Thoracic aorta (tissue), 2 donors: ENCODE data around the gene ATAD3A. TPM values are rescaled to one million over a fixed set of nuclear protein-coding genes. Genes with fewer than 3 reads are reported as not detected.
"Not testable (repeated sequence)": the region's sequence is repeated elsewhere in the genome, so short reads cannot be mapped to it uniquely, and the experiment has no call there.

Source experiments
- ATAC-seq: fragments of 150-250 bp; one replicate; pipeline ENCODE4 v1.8.0; 2017; ENCODE audit warnings: low read depth; ENCODE audit not compliant: insufficient number of reproducible peaks, low FRiP score
- DNase-seq: peaks from one replicate; pipeline ENCODE4 v3.0.0-alpha.2; 2020; ENCODE audit warnings: low spot score
- H3K27ac ChIP-seq, 2 donors: fragments of 200-600 bp; sonication (generic); 1 replicate in 1 of 2; 2 replicates in 1 of 2; pipeline ENCODE4 v1.5.1; 2016; ENCODE audit warnings: mild to moderate bottlenecking in 2 of 2, moderate library complexity in 2 of 2
- H3K27me3 ChIP-seq: fragments of 200-600 bp; sonication (generic); replicated peaks from 2 replicates; pipeline ENCODE4 v1.6.0; 2016; ENCODE audit warnings: mild to moderate bottlenecking; ENCODE audit not compliant: insufficient read depth
- H3K36me3 ChIP-seq: fragments of 200-600 bp; sonication (generic); one replicate; pipeline ENCODE4 v1.5.1; 2016
- H3K4me1 ChIP-seq, 2 donors: fragments of 200-600 bp; sonication (generic); 1 replicate in 1 of 2; 2 replicates in 1 of 2; pipeline versions ENCODE4 v1.5.1 to v1.6.0; 2016; ENCODE audit warnings: low read depth in 2 of 2, mild to moderate bottlenecking in 1 of 2; ENCODE audit not compliant: control insufficient read depth in 1 of 2
- H3K4me3 ChIP-seq: fragments of 200-600 bp; sonication (generic); 2 replicates; pipeline ENCODE4 v1.5.1; 2016; ENCODE audit warnings: mild to moderate bottlenecking
- H3K9me3 ChIP-seq: fragments of 200-600 bp; sonication (generic); 2 replicates; pipeline ENCODE4 v1.5.1; 2016
- total RNA-seq, 2 donors: library from RNA; depleted of rRNA; stranded (reverse); fragments of >200 nt; gene quantifications; one replicate each; pipeline versions ENCODE4 v1.1.0 to v1.2.3, GENCODE V29; 2016
- TF ChIP-seq, protein P1 (sequence below): fragments of 200-600 bp; sonication (generic); IDR thresholded peaks from one replicate; pipeline ENCODE4 v1.5.1; 2019; ENCODE audit warnings: antibody characterized with exemption

Gene ATAD3A
- 10 to 100 TPM; 16.7 to 17.6 TPM for total RNA-seq

DNA sequence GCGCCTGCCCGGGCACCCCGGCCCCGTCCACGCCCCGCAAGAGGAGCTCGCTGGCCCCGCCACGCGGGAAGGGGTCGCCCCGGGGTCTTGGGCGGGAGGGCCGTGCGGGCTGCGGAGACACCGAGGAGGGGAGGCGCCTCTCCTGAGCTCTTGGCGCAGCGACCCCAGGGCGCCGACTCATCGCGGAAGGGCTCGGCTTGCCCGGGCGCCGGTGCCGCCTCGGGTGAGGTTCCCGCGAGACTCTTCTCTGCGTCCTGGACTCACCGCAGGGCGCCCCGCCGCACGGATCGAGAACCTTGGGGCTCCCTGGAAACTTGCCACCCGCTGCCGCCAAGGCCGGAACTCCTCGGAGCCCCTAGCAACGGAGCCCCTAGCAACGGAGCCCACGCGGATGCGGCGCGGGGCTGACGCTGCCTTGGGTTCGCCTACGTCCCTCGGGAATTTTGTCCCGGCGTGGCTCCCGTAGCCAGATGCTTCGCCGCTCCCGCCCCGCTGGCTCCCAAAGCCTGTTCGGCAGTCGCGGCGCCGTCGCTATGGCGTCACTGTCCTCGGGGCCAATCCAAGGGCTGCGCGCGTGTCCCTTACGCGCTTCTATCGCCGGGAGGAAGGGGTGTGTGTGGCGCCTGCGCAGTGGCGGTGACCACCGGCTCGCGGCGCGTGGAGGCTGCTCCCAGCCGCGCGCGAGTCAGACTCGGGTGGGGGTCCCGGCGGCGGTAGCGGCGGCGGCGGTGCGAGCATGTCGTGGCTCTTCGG lies at the start of gene ATAD3A:
ATAD3A (plus strand) TSS at position 630 of the 753 bp plus-strand sequence; CDS start at position 737, 107 bp downstream.
- peak within 1 kb of the TSS; percentile 76 for H3K4me3 ChIP-seq
- H3K27me3 ChIP-seq = no peaks in the 10 kb centered on the region
- DNase-seq (peak; percentile 89), ATAC-seq (peak; percentile 86)
- H3K36me3 ChIP-seq = no peaks in the 10 kb centered on the region
- H3K4me1 ChIP-seq = peaks cover 2 to 10% of the 10 kb centered on the region in 2 donors
- TF ChIP-seq, protein P1, sequence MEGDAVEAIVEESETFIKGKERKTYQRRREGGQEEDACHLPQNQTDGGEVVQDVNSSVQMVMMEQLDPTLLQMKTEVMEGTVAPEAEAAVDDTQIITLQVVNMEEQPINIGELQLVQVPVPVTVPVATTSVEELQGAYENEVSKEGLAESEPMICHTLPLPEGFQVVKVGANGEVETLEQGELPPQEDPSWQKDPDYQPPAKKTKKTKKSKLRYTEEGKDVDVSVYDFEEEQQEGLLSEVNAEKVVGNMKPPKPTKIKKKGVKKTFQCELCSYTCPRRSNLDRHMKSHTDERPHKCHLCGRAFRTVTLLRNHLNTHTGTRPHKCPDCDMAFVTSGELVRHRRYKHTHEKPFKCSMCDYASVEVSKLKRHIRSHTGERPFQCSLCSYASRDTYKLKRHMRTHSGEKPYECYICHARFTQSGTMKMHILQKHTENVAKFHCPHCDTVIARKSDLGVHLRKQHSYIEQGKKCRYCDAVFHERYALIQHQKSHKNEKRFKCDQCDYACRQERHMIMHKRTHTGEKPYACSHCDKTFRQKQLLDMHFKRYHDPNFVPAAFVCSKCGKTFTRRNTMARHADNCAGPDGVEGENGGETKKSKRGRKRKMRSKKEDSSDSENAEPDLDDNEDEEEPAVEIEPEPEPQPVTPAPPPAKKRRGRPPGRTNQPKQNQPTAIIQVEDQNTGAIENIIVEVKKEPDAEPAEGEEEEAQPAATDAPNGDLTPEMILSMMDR = no peak
- H3K9me3 ChIP-seq = no peaks in the 10 kb centered on the region
- peak within 1 kb of the TSS; percentile 70 to 84 for H3K27ac ChIP-seq

DNA sequence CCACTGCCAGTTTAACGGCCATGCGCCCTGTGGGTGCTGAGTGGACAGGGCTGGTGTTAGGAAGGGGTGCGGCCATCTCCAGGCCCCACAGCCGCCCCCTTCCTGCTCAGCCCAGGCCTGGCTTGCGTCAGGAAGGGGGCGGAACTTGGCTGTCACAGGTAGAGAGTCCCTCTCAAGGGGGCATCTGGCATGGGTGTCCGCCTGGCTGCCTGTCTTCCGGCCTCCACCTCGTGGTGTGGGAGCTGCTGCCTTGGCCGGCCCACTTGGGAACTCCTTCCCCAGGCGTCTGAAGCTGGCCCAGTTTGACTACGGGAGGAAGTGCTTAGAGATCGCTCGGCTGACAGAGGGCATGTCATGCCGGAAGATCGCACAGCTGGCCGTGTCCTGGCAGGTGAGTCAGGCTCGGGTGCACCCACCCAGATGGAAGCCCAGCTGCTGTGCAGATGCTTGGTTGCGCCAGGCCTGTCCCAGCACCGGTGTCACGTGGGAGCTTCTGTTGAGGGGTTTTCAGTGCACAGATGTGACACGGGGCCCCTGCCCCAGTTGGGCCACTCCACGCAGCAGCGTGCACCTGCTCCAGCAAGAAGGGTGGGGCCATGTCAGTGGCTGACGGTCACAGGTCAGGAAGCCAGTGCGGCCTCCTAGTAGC lies 49.5 kb upstream of the ATAD3A start:
- ATAC-seq (no peak), DNase-seq (no peak)
- Histone ChIP-seq H3K4me3 (no peak overlapping the region), H3K9me3 (no peaks in the 10 kb centered on the region), H3K36me3 (no peaks in the 10 kb centered on the region), H3K4me1 (no peaks in the 10 kb centered on the region), H3K27ac (no peak overlapping the region), H3K27me3 (no peaks in the 10 kb centered on the region)
- TF ChIP-seq, protein P1 = no peak

DNA sequence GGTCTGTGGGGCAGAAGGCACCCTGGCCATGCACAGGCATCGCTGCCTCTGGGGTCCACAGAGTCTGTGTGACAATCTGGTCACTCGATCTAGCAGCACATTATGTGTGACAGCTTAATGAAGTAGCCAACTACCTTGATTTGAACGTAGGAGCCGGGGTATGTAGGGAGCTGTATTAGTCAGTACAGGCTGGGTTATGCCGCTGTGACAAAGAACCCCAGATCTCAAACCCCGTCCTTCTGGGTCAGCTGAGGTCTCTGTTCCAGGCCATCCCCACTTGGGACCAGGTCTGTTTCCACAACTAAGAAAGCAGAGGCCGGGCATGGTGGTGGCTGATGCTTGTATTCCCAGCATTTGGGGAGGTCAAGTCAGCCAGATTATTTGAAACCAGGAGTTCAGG lies 48.6 kb upstream of the ATAD3A start:
- Histone ChIP-seq H3K9me3 (no peaks in the 10 kb centered on the region), H3K36me3 (no peaks in the 10 kb centered on the region), H3K27me3 (no peaks in the 10 kb centered on the region), H3K27ac (no peak overlapping the region), H3K4me1 (no peaks in the 10 kb centered on the region), H3K4me3 (no peak overlapping the region)
- ATAC-seq = no peak
- no peak for DNase-seq
- TF ChIP-seq, protein P1 = no peak

DNA sequence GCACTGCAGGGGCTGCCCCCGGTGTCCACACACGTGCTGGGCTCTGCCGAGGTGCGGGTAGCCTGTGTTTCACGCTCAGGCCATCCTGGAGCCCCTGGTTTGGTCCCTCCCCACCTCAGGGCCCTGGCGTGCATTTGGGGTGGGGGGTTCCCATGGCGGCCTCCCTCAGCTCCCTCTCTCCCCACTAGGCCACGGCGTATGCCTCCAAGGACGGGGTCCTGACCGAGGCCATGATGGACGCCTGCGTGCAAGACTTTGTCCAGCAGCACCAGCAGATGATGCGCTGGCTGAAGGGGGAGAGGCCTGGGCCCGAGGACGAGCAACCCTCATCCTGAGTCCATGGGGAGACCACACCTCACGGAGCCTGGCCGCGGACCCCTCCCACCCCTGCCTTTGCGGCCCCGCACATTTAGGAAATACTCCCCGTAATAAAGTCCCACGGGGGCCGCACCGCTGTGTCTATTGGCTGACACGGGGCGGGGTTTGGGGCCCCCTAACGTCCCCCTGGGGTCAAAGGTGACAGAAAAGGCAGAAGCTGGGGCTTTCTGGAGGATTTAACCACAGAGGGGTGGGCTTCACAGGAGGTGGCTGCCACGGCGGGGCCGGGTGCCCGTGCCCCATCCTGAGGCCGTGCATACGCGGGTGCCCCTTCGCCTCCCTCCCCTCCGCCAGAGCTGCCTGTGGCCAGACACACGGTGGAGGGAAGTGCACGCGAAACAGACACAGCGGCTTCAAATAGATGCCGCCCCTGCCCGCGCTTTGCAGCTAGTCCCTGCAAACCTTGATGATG lies 43.6 kb upstream of the ATAD3A start:
- H3K27me3 ChIP-seq, H3K27ac ChIP-seq, ATAC-seq, H3K9me3 ChIP-seq, H3K36me3 ChIP-seq, DNase-seq, H3K4me3 ChIP-seq: not testable (repeated sequence)
- H3K4me1 ChIP-seq = peaks cover 11 to 13% of the 10 kb centered on the region in 2 donors

DNA sequence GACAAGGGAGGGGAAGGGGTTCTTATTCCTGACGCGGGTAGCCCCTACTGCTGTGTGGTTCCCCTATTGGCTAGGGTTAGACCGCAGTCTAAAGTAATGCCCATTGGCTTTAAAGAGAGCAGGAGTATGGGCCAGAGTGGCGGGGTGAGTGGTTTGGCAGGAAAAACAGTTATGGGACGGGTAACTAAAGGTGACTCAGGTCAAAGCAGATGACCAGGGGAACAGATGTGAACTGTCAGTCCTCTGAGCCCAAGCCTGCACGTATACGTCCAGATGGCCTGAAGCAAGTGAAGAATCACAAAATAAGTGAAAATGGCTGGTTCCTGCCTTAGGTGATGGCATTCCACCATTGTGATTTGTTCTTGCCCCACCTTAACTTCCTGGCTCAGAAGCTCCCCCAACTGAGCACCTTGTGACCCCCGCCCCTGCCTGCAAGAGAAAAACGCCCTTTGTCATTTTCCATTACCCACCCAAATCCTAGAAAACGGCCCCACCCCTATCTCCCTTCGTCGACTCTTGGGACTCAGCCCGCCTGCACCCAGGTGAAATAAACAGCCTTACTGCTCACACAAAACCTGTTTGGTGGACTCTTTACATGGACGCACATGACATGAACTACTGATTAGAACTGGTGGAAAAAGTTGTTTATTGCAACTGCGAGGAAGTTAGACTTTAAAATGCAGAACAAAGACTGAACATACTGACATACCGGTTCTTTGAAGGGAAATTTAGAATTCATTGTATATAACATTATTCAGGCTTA lies 41.2 kb upstream of the ATAD3A start:
- DNase-seq (no peak), ATAC-seq (no peak)
- H3K9me3 ChIP-seq = no peaks in the 10 kb centered on the region
- peak overlapping the region; percentile 97 for H3K4me3 ChIP-seq
- TF ChIP-seq, protein P1 = no peak
- H3K27me3 ChIP-seq = no peaks in the 10 kb centered on the region
- no peaks in the 10 kb centered on the region for H3K36me3 ChIP-seq
- peaks cover 11 to 13% of the 10 kb centered on the region in 2 donors for H3K4me1 ChIP-seq
- peak overlapping the region; percentile 63 to 64 for H3K27ac ChIP-seq
